A204.1 (cell line): Measurements from ENCODE around the gene PITX1.

ENCODE experiments used
- FAIRE-seq: peaks from 2 replicates; lab custom pipeline; 2012; peaks lifted over from hg19 to GRCh38; lab: Jason Lieb, UNC

PITX1 gene

DNA sequence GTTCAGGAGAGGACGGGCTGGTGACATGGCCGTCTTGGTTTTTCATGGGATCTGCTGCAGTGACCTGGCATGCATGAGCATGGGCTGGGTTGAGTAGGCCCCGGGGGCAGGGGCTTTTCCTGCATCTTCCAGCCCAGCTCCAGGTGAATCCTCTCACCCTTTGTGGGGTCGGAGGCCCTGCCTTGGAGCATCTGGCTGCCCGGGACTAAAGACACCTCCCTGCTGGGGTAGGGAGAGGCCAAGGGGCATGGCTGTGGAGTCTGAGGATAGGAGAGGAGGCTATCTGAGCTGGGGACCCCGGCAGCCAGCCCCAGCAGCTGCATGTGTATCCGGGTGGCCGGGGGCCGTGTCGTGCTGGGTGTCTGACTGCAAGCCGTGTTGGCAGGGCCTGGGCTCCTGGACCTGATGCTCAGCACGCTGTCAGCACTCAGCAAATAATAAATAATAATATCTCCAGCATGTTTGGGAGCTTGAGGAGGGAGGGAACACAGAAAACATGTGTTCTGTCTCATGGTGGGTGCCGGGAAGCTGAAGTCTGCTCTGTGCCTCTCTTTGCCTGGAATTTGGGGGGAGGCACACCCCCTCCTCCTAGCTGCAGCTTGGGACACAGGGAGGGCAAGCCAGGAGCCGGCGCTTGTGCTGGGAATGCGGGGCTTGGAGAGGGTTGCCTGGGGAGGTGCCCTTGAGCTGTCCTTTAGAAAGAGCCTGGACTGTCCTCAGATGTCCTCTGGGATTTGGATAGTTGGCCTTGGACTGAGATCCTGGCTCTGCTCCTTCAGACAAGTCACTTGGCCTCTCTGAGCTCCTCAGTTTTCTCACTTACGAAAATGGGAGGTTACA lies 28.4 kb upstream of the PITX1 start:
- no peak for FAIRE-seq

DNA sequence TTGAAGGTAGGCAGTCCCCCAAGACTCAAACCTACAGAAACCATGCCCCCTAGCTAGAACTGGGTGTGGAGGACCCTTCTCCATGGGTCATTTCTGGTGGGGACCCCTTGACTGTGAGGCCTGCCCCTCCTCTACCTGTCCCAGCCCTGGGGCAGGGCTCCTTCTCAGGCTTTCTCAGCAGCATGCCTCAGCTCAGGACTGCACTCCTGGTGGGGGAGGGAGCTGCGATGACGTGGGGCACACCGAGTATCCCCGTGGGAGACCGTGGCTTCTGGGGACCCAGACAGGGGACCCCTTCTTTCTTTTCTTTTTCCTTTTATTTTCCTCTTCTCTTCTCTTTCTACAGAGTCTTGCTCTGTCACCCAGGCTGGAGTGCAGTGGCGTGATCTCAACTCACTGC lies 27.0 kb upstream of the PITX1 start:
- no peak for FAIRE-seq

DNA sequence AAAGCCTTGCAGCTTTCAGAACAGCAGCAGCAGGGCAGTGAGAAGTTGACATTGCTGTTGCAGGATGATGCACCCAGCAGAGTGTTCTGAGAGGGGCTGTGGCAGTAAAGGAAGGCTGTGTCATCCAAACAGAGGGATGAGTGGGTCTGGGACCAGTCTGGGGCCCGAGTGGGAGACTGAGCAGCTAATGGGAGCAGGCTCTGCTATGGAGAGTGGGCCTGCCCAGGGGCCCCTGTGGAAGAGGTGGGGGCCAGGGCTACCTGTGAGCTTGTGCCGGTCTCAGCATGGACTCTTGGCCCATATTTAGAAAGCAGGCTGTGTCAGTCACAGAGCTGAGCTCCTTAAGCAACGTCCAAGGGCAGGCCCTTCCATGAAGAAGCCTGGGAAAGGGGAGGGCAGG lies 26.0 kb upstream of the PITX1 start:
- FAIRE-seq: no peak

DNA sequence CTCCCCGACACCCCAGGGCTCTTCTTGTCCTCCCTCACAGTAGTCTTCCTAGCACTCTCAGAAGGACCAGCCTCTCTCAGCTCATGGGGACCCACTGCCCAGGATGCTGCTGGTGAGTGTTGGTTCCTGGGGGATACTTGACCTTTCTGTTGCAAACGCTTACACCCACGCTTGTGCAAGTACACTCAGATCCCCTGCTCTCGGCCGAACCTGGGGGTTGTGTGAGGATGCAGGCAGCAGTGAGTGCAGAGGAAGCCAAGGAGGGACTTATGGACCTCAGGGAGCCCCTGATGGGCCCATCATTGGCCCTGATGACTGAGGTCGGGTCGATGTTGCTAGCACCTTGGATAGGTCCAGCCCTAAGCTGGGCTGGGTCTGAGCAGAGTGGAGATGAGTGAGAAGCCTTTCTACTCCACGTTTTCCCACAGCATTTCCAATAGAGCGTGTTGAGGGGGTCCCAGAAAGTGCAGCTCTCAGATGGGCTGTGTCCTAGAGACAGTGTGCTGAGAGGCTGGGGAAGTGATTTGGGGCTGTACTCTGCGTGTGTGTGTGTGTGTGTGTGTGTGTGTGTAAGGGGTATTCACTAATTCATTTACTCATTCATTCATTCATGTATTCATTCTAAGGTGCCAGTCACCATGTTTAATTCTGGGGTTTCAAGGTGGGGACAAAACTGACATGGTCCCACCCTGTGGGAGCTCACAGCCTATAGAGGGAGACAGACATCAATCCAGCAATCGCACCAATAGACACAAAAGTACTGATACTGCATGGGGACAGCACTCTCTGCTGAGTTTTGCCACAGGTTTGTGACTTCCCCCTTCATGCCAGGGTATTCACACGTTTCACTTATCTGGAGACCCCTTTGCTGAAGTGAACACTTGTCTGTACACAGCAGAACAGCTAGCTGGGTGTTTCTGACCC lies 25.2 kb upstream of the PITX1 start:
- FAIRE-seq: no peak

DNA sequence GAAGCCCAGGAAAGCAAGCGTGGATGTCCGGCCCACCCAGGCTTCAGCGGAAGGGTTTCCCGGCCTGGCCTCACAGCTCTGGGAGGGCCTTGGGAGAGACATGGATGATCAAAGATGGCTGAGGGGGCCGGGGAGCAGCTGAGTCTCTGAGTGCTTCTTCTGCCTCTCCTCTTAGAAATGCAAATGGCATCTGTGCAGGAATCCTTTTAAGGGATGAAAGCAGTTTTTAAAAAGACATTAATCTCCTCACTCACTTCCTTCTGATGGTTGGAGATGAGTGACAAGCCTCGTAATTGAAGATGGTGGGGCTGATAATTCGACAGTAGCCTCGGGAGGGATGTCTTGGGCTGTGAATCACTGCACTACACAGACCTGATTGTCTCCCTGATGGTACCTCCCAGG lies 24.3 kb upstream of the PITX1 start:
- no peak for FAIRE-seq

DNA sequence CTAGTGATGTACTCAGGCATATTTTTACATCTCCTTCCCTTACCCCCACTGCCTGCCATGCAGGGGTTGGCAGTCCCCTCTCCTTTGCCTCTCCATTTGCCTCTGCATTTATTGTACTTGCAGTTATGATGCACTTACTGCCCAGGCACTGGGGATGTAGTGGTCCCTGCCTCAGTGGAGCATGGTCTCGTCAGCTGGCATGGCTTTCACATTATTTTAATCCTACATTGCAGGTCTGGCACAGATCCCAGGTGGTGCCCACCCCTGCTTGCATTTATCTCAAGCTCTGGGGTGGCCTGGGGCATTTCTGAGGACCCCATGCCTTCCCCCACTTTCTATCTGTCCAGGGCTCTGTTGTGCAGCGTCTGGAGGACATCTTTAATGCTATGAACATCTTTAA lies 23.2 kb upstream of the PITX1 start:
- FAIRE-seq: no peak

DNA sequence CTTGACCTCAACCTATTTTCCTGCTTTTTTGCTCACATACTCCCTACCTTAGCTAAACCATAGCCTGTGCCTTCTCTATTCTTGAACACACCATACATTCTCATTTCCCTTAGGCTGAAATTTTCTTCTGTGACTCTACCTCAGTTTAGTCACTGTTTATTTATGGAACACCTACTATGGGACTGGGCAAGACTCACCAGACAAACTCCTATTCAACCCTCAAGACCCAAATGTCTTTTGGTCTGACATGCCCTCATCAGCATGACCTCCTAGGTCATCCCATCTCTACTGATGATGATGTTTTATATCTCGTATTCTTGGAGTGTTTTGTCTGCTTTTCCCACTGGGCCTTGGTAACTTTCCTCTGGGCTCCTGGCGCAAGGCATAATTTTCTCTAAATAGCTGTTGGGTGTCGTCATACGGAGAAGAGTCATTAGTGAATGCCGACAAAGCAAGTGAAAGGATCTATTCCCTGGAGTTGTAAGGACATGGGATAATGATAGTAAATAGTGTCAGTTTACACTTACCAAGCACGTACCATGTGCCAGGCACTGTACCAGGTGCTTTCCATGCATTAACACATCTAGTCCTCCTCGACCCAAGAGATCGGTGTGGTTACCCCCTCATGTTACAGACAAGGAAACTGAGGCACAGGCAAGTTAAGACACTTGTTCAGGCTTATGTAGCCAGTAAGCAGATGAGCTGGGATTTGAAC lies 22.4 kb upstream of the PITX1 start:
- FAIRE-seq: no peak

DNA sequence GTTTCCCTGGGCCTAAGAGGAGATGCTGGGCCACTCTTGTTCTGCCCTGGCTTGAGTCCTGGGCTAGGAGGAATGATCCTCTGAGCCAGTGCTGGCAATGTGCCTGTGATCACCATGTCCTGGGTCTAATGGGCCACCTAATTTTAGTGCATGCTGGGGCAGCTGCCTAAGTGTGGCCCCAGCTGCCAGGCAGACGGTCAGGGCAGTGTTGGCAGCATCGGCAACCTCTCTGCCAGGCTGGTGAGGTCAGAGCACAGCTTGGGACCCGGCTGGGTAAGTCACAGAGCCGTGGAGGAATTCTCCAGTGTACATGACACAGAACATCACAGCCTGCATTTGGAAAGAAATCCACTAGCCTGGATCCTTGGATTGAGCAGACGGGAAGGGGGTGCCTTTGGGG lies 21.4 kb upstream of the PITX1 start:
- no peak for FAIRE-seq

DNA sequence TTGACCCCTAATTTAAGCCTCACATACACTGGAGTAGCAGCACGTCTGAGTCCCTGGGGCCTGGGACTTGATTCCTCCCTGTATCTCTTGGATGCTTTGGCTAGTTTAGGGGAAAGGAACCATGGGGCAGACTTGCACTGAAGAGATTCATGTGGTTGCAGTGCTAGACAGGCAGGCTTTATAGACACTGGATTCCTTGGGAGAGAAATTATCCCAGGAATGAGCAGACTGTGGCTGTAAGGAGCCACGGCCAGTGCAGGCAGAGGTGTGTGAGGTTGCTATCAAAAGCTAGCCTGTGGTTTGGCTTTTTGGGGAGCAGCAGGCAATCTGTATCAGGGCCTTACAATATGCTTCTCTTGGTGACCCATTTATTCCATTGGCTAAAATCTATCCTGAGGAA lies 20.5 kb upstream of the PITX1 start:
- no peak for FAIRE-seq

DNA sequence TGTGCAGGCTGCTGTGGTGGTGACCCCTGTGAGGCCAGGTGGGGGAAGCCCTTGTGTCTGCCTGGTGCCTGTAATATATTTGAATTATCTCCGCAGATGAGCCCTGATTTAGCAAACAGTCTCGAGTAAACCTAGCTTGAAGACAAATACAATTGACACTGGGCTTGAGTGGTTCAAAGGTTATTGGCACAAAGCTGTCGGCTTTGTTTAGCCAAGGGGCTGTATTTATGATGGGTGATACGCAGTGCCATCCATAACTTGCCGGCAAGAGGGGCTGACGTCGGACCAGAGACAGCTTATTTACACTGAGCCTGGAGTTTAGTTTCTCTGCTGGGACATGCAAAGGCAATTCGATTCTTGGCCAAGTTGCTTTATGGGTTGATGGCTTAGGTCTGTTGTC lies 20.0 kb upstream of the PITX1 start:
- no peak for FAIRE-seq

DNA sequence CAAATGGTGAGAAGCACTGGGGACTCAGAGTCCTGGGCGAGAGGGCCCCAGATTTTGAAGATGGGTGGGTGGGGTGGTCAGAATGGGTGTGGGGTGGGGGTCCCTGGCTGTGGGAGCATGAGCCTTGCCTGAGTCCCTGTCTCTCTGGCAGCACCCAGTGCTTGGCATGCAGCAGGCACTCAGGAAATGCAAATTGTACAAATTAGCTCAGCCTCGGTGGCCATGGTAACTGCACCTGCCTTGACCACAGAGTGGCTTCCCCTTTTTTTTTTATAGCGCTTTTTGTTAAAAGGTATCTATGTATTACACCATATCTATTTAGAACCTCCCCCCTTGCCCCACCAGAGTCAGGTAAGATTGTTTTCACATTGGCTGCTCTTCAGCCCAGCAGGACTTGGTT lies 19.2 kb upstream of the PITX1 start:
- FAIRE-seq: no peak

DNA sequence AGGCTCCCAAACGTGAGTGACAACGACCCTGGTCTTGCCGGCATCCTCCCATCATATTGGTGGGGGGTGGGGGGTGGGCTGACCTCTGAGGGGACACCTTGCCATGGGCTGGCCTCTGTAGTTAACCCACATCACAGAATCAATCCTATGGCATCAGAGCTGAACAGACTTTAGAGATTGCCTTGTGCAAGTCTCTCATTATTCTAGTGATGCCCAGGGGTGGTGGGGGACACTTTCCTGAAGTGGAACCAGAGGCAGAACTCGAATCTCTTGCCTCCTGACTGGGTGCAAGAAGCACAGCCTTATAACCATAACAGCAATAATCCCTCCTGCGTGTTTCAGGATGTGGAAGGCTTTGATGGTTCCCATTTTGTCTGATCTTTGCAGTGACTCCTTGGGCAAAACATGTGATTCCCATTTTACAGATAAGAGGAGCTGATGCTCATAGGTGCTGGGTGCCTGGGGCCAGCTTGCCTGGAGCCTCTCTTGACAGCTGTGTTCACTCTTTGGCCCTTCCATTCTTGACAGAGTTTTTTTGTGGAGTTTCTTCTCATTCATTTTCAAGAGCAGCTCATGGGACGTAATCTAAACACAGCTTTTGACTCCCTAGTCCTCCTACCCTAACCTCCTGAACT lies 18.6 kb upstream of the PITX1 start:
- no peak for FAIRE-seq

DNA sequence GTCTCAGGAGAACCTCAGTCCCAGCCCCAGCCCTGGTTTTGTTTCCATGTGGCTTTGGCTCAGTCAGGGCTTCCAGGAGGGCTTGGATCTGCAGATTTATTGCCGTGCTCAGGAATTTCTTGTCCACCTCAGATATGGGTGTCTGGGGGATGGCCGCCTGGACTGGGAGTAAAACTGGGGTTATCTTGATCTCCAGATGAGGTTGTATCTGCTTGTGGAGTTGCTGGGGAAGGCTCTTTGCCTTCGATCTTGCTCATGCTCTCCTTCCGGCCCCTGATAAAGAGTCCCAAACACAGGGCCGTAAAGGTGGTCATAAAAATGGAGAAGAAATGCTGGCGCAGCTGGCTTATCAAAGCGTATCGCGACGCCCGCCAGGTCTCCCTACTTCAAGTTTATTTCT lies 17.8 kb upstream of the PITX1 start:
- FAIRE-seq: no peak

DNA sequence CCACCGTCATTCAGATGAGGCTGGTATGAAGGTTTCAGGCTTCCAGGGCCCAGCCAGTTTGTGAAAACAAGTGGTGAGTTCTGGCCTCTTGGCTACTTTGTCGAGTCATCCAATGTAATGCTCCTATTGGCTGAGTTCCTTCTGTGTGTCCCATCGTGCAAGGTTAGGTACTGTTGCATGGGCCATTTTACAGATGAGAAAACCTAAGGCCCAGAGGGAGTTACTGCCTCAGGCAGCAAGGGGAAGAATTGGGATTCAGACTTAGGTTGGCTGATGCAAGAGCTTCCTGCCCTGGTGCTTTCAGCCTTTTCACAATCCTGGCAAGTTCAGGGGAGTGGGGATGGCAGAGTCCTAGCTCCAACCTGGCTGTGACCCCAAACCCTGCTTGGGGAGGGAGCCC lies 17.4 kb upstream of the PITX1 start:
- no peak for FAIRE-seq

DNA sequence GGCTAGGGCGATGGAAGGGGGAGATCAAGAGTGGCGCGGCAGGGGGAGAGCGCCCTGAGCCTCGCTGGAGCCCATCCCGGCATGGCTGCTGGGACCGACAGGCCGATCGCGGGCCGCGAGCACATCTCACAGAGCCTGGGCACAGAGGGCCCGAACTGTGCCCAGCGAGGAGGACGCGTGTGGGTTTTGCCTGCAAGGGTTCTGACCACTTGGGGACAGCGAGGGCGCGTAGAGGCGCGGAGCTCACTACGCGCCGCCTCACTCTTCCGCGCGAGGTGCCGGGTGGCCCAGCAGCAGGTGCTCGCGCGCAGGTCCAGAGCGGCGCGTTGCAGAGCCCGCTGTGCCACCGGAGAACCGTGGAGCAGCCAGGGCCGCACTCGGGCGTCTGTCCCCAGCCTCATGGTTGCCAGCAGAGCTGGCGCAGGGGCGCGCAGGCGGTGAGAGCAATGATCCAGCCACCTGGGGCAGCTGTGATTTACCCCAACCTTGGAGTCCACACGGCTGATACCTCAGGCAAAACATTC lies 16.3 kb upstream of the PITX1 start:
- FAIRE-seq: no peak

DNA sequence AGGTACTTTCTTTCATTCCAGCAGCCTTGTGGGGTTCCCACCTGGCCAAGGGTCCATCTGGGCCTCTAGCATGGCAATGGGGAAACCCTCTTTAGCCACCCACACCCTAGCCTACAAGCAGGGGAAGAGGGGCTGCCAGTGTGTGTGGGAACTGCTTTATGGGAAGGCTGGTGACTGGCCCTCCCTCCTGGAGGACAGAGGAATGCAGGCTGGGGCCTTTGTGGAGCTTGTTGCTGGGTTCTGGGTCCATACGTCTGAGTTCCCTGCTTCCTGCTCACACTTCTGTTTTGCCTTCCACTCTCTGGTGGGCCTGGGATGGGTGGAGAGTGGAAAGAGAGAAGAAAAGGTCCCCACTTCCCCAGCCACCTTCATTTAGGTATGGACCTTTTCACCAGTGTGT lies 14.9 kb upstream of the PITX1 start:
- FAIRE-seq: no peak

DNA sequence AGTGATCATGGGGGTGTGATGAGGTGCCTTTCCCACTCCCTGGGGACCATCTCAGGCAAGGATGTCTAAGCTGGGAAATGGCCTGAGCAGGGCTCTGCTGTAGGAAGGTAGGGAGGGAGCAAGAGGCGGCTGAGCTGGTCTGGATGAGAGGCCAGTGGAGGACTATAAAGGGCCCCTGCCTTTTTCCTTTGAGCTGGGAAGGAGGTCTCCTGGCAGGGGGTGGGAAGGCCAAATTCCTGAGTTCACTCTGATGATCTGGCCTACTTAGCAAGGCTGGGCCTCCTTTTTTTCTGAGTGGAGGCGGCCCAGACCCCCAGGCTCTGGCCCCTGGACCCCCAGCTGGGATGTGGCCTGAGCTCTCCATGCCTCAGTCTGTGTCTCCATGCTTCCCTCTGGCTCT lies 14.3 kb upstream of the PITX1 start:
- no peak for FAIRE-seq

DNA sequence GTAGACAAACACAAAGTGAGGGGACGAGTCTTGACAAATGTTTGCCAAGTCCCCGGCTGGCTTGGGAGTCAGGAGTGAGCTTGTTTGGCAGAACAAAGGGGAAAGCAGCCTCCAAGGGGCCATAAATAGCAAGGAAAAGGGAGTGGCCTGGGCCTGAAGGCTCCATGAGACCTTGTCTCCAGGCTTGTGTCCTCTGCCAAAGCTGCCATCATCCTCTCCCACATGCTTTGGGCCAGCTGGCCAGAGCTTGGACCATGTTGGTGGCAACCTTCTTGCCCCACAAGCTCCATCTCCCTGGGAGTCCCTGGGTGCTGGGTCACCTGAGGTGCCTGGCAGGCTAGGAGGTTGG lies 13.3 kb upstream of the PITX1 start:
- FAIRE-seq: no peak

DNA sequence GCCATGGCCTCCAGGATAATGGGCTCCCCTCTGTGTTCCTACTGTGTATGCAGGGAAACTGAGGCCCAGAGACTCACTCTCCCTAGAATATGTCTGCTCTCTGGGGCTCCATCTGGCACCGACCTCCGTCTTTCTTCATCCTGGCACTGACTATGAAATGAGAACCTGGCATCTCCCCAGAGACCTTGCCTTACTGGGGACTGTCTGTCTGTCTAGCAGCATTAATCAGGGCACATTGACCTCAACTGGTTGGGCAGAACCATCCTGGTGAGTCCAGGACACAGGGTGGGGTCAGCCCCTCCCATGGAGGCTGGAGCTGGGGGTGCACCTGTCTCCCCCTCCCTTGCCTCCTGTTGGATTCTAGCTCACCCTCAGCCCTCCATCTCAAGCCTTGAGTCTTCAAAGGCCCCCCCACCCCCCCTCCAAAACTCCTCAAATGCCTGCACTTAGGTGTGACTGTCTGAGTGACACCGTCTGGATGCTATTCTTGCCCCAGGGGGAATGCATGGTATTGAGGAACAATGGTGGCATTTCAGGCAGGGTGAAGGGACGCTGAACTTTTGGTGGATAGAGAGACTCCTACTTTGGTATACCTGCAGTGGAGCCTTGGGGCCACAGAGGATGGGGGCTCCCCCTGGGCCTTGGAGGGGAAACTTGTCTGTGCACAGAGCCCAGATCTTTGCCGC lies 12.8 kb upstream of the PITX1 start:
- no peak for FAIRE-seq

DNA sequence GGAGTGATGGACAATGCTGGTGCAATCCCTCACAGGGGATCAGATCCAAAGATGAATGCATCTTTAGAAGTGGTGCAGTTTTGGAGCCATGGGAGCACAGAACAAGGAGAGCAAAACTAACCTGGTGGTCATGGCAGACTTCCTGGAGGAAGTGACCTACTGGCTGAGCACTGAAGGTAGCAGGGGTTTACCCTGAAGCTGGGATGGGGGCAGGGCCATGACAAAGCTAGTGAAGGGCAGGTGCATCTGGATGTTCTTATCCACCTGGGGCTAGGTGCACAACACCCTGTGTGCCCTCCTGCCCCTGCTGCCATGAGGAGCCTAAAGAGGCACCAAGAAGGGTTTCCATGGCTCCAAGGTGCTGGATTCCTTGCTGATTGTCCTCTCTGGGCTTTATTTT lies 11.5 kb upstream of the PITX1 start:
- FAIRE-seq: no peak

DNA sequence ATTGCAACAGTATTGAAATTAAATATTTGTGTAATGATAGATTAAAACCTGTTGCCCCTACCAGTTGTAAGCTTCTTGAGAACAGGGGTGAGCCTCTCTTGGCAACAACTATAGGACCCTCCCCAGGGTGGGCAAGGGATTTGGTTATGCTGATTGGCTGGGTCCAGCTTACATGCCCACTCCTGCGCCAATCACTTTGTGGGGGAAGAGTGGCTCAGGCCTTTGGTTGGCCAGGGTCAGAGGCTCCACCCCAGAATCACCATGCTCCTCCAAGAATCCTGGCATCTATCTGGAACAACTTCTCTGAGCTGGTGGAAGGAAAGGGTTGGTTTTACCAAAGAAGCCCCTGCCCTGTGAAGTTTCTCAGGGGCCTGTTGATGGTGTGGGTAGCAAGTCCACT lies 8.6 kb upstream of the PITX1 start:
- no peak for FAIRE-seq

DNA sequence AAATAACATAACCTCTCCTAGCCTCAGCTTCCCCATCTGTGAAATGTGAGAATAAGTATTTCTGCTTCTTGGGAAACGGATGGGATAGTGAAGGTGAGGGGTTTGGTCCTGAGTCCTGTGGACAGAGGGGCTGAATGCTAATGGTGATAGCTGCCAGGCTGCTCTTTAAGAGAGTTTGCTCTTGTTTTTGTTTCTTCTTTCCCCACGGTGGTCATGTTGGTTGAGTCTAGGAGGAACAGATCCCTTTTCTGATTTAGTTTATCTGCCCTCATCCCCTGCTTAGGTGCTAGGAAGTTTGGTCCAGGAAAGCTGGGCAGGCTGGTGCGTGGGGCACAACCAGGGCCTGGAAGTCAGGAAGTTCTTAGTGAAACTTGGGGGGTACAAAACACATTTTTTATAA lies 7.7 kb upstream of the PITX1 start:
- FAIRE-seq: no peak
